Mammary epithelial cell (primary cell): ENCODE measurements around the gene ARMH4.

ENCODE experiments used
- EZH2 ChIP-seq: IDR thresholded peaks from 2 replicates; pipeline ENCODE4 v1.6.1; 2012; ENCODE audit warnings: low read length, inconsistent platforms, borderline replicate concordance
- TF ChIP-seq, protein P1 (sequence below), 2 donors: IDR thresholded peaks in 1 of 2; conservative IDR thresholded peaks in 1 of 2; 2 replicates each; pipeline ENCODE4 v1.5.1; 2011 to 2012; ENCODE audit warnings: inconsistent platforms in 2 of 2, low read length in 2 of 2, mild to moderate bottlenecking in 2 of 2, control low read depth in 1 of 2, low read depth in 1 of 2; ENCODE audit not compliant: insufficient read depth in 1 of 2; ENCODE audit errors: extremely low read depth in 1 of 2

DNA sequence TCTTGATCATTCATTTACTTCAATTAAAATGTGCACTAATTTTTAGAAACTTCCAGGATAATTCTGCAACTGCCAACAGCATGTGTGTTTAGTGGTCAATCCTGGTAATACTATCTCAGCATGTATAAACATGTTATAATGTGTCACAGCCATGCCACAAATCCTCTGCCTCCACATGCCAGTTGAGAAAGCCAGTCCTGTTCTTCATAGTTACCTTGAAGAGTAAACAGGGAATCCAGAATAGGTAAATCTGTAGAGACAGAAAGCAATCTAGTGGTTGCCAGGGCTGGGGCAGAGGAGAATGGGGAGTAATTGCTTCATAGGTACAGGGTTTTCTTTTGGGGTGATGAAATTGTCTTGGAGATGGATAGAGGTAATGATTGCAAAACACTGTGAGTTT lies 85.9 kb downstream of the ARMH4 start:
- TF ChIP-seq EZH2: no peak
- TF ChIP-seq, protein P1, sequence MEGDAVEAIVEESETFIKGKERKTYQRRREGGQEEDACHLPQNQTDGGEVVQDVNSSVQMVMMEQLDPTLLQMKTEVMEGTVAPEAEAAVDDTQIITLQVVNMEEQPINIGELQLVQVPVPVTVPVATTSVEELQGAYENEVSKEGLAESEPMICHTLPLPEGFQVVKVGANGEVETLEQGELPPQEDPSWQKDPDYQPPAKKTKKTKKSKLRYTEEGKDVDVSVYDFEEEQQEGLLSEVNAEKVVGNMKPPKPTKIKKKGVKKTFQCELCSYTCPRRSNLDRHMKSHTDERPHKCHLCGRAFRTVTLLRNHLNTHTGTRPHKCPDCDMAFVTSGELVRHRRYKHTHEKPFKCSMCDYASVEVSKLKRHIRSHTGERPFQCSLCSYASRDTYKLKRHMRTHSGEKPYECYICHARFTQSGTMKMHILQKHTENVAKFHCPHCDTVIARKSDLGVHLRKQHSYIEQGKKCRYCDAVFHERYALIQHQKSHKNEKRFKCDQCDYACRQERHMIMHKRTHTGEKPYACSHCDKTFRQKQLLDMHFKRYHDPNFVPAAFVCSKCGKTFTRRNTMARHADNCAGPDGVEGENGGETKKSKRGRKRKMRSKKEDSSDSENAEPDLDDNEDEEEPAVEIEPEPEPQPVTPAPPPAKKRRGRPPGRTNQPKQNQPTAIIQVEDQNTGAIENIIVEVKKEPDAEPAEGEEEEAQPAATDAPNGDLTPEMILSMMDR (conservative IDR thresholded peaks at IDR 0.05 in 1 of 2, IDR thresholded peaks at IDR 0.05 in 1 of 2; ENCODE audit: extremely low read depth in 1 of 2, insufficient read depth in 1 of 2, low read depth in 1 of 2, low read length in 2 of 2): no peak
